Suprapubic skin (tissue), 3 donors: ENCODE data around the gene DLG1.

ENCODE experiments used
- CTCF ChIP-seq, 2 donors: fragments of 200-600 bp in 1 of 2; fragments of 450-650 bp in 1 of 2; sonication (generic) in 1 of 2; IDR thresholded peaks; one replicate each; pipeline ENCODE4 v1.5.1; 2016 to 2019; ENCODE audit warnings: antibody characterized with exemption in 2 of 2, mild to moderate bottlenecking in 1 of 2, moderate library complexity in 1 of 2
- EP300 ChIP-seq: sonication (generic); formaldehyde crosslinking; IDR thresholded peaks from one replicate; pipeline ENCODE4 v1.6.1; 2017; ENCODE audit warnings: antibody characterized with exemption
- POLR2A ChIP-seq, 2 donors: fragments of 450-650 bp; IDR thresholded peaks; one replicate each; pipeline ENCODE4 v1.6.1; 2017; ENCODE audit warnings: antibody characterized with exemption in 2 of 2, mild to moderate bottlenecking in 2 of 2, moderate library complexity in 2 of 2

DNA sequence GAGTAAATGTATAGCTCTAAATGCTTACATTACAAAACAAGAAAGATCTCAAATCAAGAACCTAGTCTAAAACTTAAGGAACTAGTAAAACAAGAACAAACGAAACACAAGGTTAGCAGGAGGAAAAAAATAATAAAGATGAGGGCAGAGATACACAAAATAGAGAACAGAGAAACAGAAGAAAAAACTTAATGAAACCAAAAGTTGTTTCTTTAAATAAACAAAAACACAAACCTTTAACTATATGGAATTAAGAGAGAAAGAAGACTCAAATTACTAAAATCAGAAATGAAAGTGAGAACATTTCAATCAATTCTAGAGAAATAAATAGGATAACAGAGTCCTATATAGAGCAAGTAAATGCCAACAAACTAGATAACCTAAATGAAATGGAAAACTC is 59.6 kb downstream of the DLG1 start:
- TF ChIP-seq POLR2A (IDR thresholded peaks at IDR 0.05) = no peak
- TF ChIP-seq EP300 = no peak
- TF ChIP-seq CTCF (IDR thresholded peaks at IDR 0.05) = no peak
